Hair follicle dermal papilla cell (primary cell): ENCODE measurements around the gene PIK3CA. TPM values are rescaled to one million over a fixed set of nuclear protein-coding genes. Genes with fewer than 3 reads are reported as not detected.

ENCODE experiments used
- small RNA-seq: library from RNA; depleted of rRNA; stranded (forward); fragments of <200 nt; gene quantifications from one replicate; pipeline ENCODE3, GENCODE V24; 2012
- total RNA-seq: library from RNA; depleted of rRNA; stranded (reverse); fragments of >200 nt; gene quantifications from 2 replicates; pipeline ENCODE4 v1.2.3, GENCODE V29; 2012

PIK3CA gene
- 22.7 and 29.0 TPM in 2 replicates for total RNA-seq

GRCh38 chr3:179147873-179148615 is at the start of gene PIK3CA:
PIK3CA (plus strand) TSS chr3:179148357; CDS start chr3:179198826, 50,469 bp downstream.

GRCh38 chr3:179250803-179251476 is 102.8 kb downstream of the PIK3CA start, which contains the start of gene KCNMB3:
KCNMB3 (minus strand) TSS chr3:179251114; CDS start chr3:179250990, 124 bp downstream.

Small RNA genes lying within 50 kb of the gene (small RNA-seq; reads per million reads assigned to genes)
- gene RF00402: not detected

Other genes with a start within 250 kb of the PIK3CA start
- 33.8 and 35.9 TPM in 2 replicates for gene ZMAT3, start 76.5 kb upstream of the PIK3CA start, total RNA-seq
- gene KCNMB3, start 102.8 kb downstream of the PIK3CA start, total RNA-seq: 1.1 and 1.9 TPM in 2 replicates
- gene ZNF639, start 174.7 kb downstream of the PIK3CA start, total RNA-seq: 55.7 and 59.4 TPM in 2 replicates
- 47.4 and 60.8 TPM in 2 replicates for gene MFN1, start 199.4 kb downstream of the PIK3CA start, total RNA-seq